Endometrium (tissue), 2 donors: Measurements from ENCODE around the gene TMEM254.
"Not testable (repeated sequence)": the region's sequence is repeated elsewhere in the genome, so short reads cannot be mapped to it uniquely, and the experiment has no call there.

ENCODE experiments used
- FAIRE-seq: peaks from 2 replicates; lab custom pipeline; 2012; peaks lifted over from hg19 to GRCh38; lab: Jason Lieb, UNC
- donor health status: control.
- donor health status: control.

TMEM254 gene, protein sequence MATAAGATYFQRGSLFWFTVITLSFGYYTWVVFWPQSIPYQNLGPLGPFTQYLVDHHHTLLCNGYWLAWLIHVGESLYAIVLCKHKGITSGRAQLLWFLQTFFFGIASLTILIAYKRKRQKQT

DNA sequence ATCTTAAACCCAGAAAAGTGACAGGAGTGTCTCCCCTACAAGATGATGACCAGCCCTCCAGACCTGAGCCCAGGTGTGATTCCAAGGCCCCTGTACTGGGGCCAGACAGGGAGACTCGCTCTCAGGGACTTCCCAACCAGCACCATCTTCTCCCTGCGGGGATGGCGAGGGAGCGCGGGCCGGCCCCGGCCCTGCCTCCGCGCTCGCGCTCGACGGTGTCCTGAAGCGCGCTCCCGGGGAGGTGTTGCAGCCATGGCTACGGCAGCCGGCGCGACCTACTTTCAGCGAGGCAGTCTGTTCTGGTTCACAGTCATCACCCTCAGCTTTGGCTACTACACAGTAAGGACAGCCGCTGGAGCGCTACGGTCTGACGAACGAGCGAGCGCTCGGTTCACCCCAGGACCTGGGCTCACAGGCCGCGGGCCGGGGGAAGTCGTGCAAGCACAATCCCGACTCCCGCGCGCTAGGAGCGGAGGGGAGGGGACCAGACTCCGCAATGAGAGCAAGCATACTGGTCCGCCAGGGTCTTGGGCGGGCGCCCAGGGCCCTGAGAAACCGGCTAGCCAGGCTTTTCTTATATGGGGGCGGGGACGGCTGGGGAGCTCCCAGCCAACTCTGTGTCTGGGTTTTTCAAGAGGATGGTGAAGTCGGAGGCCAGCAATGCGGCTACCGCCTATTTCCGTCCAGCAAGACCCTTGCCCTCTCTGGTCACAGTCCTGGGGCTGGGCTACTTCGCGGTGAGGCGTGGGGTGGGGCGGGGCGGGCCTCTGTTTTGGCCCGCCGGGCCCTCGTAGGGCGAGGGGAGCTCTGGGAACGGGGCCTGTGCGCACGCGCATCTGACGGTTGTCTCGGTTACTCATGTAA, at the start of gene TMEM254:
Gene TMEM254, plus strand, starts transcription at position 218 of the 864 bp plus-strand sequence. Its CDS starts 35 bp downstream, at position 253.
- FAIRE-seq: no peak

DNA sequence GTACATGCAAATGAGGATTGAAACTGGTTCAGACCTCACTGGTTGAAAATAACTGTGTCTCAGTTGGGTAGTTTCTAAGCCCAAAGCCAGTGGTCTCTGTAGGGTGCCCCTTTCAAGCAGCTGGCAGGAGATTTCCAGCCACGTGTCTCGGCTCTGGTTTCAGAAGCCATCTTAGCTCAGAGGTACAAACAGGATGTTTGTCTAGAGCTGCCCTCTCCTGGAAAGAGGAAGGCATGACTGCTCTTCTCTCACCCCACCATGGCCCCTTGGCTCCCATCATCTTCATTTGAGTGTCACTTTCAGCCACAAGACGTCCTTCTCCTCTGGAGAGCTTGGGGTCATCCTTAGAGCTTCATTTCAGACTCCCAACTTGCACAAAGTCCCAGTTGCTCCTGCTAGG, 49.3 kb upstream of the TMEM254 start:
- not testable (repeated sequence) for FAIRE-seq

DNA sequence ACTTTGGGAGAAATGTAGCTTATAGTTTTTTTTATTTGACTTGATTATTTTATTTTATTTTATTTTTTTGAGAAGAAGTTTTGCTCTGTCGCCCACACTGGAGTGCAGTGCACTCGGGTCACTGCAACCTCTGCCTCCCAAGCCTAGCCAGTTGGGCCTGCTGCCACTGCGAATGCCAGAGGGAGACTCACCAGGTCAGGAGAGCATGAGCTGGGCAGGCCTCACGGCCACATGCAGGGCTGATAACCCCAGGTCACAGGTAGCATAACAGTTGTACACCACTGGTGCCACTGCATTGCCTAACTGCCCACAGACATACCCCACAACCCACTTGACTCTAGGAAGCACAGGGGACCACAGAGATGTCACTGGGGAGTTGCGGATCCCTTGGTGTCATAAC, 48.6 kb upstream of the TMEM254 start:
- FAIRE-seq: not testable (repeated sequence)

GRCh38 chr10:80032503-80032902, 46.0 kb upstream of the TMEM254 start:
- FAIRE-seq: no peak

GRCh38 chr10:80034766-80035165, 43.7 kb upstream of the TMEM254 start:
- not testable (repeated sequence) for FAIRE-seq

GRCh38 chr10:80035430-80035829, 43.0 kb upstream of the TMEM254 start:
- not testable (repeated sequence) for FAIRE-seq

DNA sequence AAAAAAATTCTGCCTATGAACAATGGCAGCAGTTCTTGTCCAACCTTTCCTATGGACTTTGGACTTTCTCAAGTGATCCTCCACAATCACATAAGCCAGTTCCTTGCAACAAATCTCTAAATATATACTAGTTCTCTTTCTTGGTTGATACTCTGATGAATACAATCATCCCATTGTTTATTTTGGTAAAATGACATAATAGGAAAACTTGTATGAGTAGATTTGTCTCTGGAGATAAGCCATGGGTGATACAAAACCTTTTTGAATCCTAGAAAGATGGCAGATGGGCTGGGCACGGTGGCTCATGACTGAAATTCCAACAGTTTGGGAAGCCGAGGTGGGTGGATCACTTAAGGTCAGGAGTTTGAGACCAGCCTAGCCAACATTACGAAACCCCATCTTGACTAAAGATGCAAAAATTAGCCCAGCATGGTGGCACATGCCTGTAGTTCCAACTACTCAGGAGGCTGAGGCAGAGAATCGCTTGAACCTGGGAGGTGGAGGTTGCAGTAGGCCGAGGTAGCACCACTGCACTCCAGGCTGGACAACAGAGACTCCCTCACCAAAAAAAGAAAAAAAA, 41.5 kb upstream of the TMEM254 start:
- not testable (repeated sequence) for FAIRE-seq

DNA sequence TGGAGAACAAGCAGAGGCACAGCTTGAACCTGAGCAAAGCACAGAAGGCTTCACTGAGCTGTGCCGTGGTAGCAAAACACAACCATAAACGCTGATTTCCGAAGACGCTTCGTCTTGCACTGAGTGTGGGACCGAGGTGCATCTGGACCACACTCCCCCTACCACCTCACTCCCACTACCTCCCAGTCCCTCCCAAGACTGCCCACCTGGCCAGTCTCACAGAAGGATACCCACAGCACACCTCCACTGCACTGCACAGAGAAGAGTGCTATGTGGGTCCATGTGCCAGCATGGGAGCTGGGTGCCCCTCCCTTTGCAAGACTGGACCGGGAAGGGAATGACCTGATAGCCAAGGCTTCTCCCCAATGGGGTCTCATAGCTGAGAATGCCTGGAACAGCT, 40.2 kb upstream of the TMEM254 start:
- FAIRE-seq: not testable (repeated sequence)

GRCh38 chr10:80041162-80041561, 37.3 kb upstream of the TMEM254 start:
- no peak for FAIRE-seq

DNA sequence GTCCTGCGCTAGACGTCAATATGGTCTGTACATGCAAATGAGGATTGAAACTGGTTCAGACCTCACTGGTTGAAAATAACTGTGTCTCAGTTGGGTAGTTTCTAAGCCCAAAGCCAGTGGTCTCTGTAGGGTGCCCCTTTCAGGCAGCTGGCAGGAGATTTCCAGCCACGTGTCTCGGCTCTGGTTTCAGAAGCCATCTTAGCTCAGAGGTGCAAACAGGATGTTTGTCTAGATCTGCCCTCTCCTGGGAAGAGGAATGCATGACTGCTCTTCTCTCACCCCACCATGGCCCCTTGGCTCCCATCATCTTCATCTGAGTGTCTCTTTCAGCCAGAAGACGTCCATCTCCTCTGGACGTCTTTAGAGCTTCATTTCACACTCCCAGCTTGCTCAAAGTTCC, 33.5 kb upstream of the TMEM254 start:
- FAIRE-seq: not testable (repeated sequence)

- no peak for FAIRE-seq
Measured at GRCh38 chr10:80046629-80047441, 31.6 kb upstream of the TMEM254 start.

- FAIRE-seq: no peak
Measured at GRCh38 chr10:80050752-80051151, 27.7 kb upstream of the TMEM254 start.

GRCh38 chr10:80051993-80052392, 26.5 kb upstream of the TMEM254 start:
- FAIRE-seq: no peak

DNA sequence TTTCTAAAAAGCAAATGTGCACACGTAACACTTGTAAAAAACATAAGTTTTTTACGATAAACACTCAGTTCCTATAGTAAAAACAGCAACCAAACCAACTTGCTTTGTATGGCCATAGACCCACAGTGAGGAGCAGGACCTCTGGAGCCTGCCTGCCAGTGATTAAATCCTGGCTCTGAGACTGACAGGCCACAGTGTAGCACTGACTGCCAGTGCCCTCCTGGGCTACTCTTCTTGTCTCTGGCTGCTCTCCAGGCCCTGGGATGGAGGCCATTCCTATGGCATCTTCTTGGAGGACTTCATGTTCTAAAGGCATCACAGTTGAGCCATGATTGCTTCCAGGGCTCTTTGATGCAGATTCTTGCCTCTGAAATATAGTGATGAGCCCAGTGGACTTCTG, 22.7 kb upstream of the TMEM254 start:
- FAIRE-seq: no peak

GRCh38 chr10:80057171-80057570, 21.3 kb upstream of the TMEM254 start:
- FAIRE-seq: no peak

DNA sequence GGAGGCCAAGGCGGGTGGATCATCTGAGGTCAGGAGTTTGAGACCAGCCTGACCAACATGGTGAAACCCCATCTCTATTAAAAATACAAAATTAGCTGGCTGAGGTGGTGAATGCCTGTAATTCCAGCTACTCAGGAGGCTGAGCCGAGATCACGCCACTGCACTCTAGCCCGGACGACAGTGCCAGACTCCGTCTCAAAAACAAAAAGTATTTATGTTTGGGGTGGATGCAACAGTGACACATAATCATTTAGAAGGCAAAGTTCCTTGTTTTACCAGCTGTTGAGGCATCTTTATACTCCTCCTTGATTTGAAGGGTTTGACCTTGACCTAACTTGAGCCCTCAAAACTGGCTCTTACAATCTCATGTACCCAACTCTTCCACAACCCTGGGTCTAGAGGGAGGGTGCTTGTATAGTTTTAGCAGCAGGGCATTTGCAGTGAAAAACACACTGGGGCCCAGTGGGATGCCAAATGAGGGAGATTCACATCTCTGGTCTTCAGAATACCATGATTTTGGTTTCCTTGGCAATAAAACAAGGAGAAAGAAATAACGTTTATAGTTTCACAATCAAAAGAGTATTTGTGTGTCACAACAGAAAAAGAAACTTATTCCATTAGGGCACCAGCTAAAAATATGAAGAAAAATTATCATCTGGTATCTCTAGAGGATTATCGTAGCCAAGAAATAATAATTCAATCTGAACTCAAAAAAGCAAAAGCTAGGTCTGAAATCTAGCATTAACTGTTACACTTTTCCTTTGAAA, 14.2 kb upstream of the TMEM254 start:
- FAIRE-seq: no peak

- FAIRE-seq: no peak
Measured at GRCh38 chr10:80066809-80067208, 11.7 kb upstream of the TMEM254 start.

- FAIRE-seq: not testable (repeated sequence)
Measured at GRCh38 chr10:80067821-80068220, 10.6 kb upstream of the TMEM254 start.

GRCh38 chr10:80068270-80068669, 10.2 kb upstream of the TMEM254 start:
- FAIRE-seq: no peak

DNA sequence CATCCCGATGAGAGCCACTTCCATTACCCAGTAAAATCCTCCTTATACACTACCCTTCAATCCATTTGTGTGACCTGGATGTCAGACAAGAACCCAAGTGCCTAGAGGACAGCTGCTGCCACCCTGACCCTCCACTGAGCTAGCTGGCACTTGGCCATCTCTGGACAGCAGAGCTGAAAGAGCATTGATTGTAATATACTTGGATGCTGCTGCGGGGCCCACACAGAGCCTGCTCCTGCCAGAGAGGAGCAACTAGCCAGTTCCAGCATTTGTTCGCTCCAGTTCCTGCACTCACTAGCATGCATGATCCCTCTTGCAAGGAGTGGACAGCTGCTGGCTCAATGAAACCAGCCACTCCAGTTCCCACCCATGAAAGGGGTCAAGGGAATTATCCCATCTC, 8.4 kb upstream of the TMEM254 start:
- no peak for FAIRE-seq

DNA sequence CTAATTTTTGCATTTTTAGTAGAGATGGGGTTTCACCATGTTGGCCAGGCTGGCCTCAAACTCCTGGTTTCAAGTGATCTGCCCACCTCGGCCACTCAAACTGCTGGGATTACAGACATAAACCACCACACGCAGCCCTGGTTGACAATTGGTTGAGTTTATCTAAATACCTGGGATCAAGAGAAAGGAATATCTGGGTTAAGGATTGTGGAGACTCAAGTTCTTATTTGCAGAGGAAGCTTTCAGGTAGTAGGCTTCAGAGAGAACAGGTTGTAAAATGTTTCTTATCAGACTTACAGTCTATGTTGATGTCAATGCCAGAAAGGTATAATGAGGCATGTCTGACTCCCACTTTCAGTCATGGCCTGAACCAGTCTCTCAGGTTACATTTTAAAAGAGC, 5.9 kb upstream of the TMEM254 start:
- FAIRE-seq: no peak

GRCh38 chr10:80075781-80076180, 2.7 kb upstream of the TMEM254 start:
- no peak for FAIRE-seq
